OCI-LY1 (cell line): ENCODE measurements around the gene MICAL2.

ENCODE experiments used
- H2AFZ ChIP-seq: fragments of 200-600 bp; sonication (generic), shearing (Covaris generic); 2 replicates; pipeline ENCODE4 v1.6.0; 2014; ENCODE audit warnings: antibody characterized with exemption, mild to moderate bottlenecking, low read length
- H3F3A ChIP-seq: fragments of 200-600 bp; sonication (generic), shearing (Covaris generic); 2 replicates; pipeline ENCODE4 v1.6.0; 2014; ENCODE audit warnings: mild to moderate bottlenecking, antibody characterized with exemption, low read length, moderate library complexity; ENCODE audit not compliant: insufficient read depth
- H3K27ac ChIP-seq: fragments of 200-600 bp; sonication (generic); 2 replicates; pipeline ENCODE4 v1.5.1; 2014; ENCODE audit warnings: low read length, mixed run types, mild to moderate bottlenecking, low read depth; ENCODE audit not compliant: poor library complexity, severe bottlenecking
- H3K27me3 ChIP-seq: fragments of 200-600 bp; sonication (generic); 2 replicates; pipeline ENCODE4 v1.6.0; 2014; ENCODE audit warnings: antibody characterized with exemption, mild to moderate bottlenecking, low read length, moderate library complexity; ENCODE audit not compliant: insufficient read depth
- H3K36me3 ChIP-seq: fragments of 200-600 bp; sonication (generic); 2 replicates; pipeline ENCODE4 v1.6.1; 2014; ENCODE audit warnings: mild to moderate bottlenecking, antibody characterized with exemption, low read length, moderate library complexity, mixed read lengths; ENCODE audit not compliant: insufficient read depth
- H3K4me1 ChIP-seq: fragments of 200-600 bp; sonication (generic); 2 replicates; pipeline ENCODE4 v1.5.1; 2014; ENCODE audit warnings: mild to moderate bottlenecking, low read length, moderate library complexity; ENCODE audit not compliant: insufficient read depth, severe bottlenecking
- H3K4me2 ChIP-seq: fragments of 200-600 bp; sonication (generic), shearing (Covaris generic); 2 replicates; pipeline ENCODE4 v1.6.1; 2014; ENCODE audit warnings: low read length
- H3K4me3 ChIP-seq: fragments of 200-600 bp; sonication (generic); 2 replicates; pipeline ENCODE4 v1.5.1; 2014; ENCODE audit warnings: low read length, low read depth, mild to moderate bottlenecking, mixed read lengths; ENCODE audit not compliant: poor library complexity, severe bottlenecking
- H3K79me2 ChIP-seq: fragments of 200-600 bp; shearing (Covaris generic); 2 replicates; pipeline ENCODE4 v1.6.1; 2016; ENCODE audit warnings: mixed run types, low read length, mixed read lengths; ENCODE audit not compliant: insufficient read depth
- H3K9ac ChIP-seq: fragments of 200-600 bp; sonication (generic), shearing (Covaris generic); 2 replicates; pipeline ENCODE4 v1.6.1; 2014; ENCODE audit warnings: mild to moderate bottlenecking, low read length, mixed read lengths
- H3K9me2 ChIP-seq: fragments of 200-600 bp; sonication (generic), shearing (Covaris generic); 2 replicates; pipeline ENCODE4 v1.6.1; 2014; ENCODE audit warnings: low read depth, mild to moderate bottlenecking, low read length, mixed read lengths
- H3K9me3 ChIP-seq: fragments of 200-600 bp; shearing (Covaris generic); 2 replicates; pipeline ENCODE4 v1.6.1; 2014; ENCODE audit warnings: low read length, mixed read lengths
- H4K20me1 ChIP-seq: fragments of 200-600 bp; sonication (generic), shearing (Covaris generic); 2 replicates; pipeline ENCODE4 v1.6.0; 2016; ENCODE audit warnings: mild to moderate bottlenecking, low read length; ENCODE audit not compliant: insufficient read depth
- EZH2 ChIP-seq: fragments of 200-600 bp; sonication (generic), shearing (Covaris generic); IDR thresholded peaks from 2 replicates; pipeline ENCODE4 v1.8.0; 2017; ENCODE audit warnings: borderline replicate concordance, mixed run types, mild to moderate bottlenecking, antibody characterized with exemption, low read length, moderate library complexity, mixed read lengths
- TF ChIP-seq, protein P1 (sequence below): fragments of 200-600 bp; sonication (generic), shearing (Covaris generic); IDR thresholded peaks from 2 replicates; pipeline ENCODE4 v1.5.1; 2017; ENCODE audit warnings: mild to moderate bottlenecking, antibody characterized with exemption, low read length, moderate library complexity, mixed read lengths

The MICAL2 gene

DNA sequence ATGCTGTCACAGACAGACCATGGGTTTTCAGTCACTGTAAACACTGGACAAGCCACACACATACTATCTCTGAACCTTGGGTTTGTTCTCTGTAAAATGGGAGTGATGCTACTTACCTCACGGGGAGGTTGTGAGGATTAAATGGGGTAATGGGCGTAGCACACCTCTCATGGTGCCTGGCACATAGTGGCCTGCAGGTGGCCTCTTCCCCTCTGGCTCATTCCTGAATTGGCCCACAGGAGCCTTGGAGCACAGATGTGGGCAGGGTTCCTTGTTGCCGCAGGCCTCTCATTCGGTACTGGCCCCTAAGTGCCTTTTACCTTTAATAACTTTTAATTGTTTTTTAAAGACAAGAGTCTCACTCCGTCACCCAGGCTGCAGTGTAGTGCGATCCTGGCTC is 11.7 kb downstream of the MICAL2 start:
- Histone ChIP-seq H3K9me2 (no peaks in the 10 kb centered on the region), H2AFZ (no peak overlapping the region), H4K20me1 (no peaks in the 10 kb centered on the region), H3K4me1 (no peaks in the 10 kb centered on the region), H3K4me3 (no peak overlapping the region), H3F3A (no peaks in the 10 kb centered on the region), H3K4me2 (no peak overlapping the region), H3K27me3 (no peaks in the 10 kb centered on the region), H3K36me3 (no peaks in the 10 kb centered on the region), H3K9ac (no peak overlapping the region), H3K27ac (no peak overlapping the region), H3K79me2 (no peaks in the 10 kb centered on the region), H3K9me3 (no peaks in the 10 kb centered on the region)
- TF ChIP-seq, protein P1, sequence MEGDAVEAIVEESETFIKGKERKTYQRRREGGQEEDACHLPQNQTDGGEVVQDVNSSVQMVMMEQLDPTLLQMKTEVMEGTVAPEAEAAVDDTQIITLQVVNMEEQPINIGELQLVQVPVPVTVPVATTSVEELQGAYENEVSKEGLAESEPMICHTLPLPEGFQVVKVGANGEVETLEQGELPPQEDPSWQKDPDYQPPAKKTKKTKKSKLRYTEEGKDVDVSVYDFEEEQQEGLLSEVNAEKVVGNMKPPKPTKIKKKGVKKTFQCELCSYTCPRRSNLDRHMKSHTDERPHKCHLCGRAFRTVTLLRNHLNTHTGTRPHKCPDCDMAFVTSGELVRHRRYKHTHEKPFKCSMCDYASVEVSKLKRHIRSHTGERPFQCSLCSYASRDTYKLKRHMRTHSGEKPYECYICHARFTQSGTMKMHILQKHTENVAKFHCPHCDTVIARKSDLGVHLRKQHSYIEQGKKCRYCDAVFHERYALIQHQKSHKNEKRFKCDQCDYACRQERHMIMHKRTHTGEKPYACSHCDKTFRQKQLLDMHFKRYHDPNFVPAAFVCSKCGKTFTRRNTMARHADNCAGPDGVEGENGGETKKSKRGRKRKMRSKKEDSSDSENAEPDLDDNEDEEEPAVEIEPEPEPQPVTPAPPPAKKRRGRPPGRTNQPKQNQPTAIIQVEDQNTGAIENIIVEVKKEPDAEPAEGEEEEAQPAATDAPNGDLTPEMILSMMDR = peak; percentile 14; the same call in 1 of the 2 replicates
- TF ChIP-seq EZH2 = no peak

DNA sequence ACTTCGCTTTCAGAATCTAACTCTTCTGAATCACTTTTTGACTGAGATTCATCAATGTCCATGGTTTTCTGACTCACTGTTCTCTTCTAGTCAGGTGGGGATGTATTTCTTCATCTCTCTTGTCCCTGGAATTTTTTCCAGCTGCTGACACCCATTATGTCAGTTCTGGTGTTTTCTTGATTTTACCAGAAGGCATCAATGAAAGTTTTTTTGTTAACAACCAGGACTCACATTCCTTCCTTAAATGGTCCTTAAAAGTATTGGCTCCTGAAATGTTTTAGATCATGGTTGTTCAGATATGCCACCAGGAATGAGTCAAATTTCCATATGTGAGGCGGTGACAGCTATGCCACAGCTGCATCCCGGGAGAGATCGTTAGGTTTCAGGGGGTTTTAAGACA is 12.9 kb downstream of the MICAL2 start:
- no peak for TF ChIP-seq EZH2
- TF ChIP-seq, protein P1 = no peak
- Histone ChIP-seq H3K27ac (no peak overlapping the region), H4K20me1 (no peaks in the 10 kb centered on the region), H3F3A (no peaks in the 10 kb centered on the region), H2AFZ (no peak overlapping the region), H3K4me3 (no peak overlapping the region), H3K79me2 (no peaks in the 10 kb centered on the region), H3K9me2 (no peaks in the 10 kb centered on the region), H3K27me3 (no peaks in the 10 kb centered on the region), H3K4me1 (no peaks in the 10 kb centered on the region), H3K9ac (no peak overlapping the region), H3K4me2 (no peak overlapping the region), H3K9me3 (no peaks in the 10 kb centered on the region), H3K36me3 (no peaks in the 10 kb centered on the region)

DNA sequence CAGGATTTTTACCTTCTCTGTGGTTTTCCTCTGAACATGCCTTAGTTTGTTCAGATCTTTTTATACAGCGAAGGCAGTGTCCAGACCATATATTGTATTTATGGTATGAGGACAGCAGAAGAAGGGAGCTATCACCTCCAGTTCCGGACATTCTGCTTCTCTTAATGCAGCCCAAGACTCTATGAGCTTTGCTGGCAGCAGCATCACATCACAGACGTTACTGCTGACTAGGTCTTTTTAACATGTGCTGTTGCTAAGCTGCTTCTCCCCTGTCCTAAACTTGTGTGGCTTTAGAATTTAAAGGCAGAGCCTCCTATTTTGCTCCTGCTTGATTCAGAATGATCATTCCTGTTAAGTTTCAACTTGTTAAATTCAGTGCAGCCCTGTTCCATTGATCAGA is 13.4 kb downstream of the MICAL2 start:
- Histone ChIP-seq H3K27ac (no peak overlapping the region), H3K79me2 (no peaks in the 10 kb centered on the region), H3F3A (no peaks in the 10 kb centered on the region)

More for the DNA sequence above, 13.4 kb downstream of the MICAL2 start:
- Histone ChIP-seq H3K36me3 (no peaks in the 10 kb centered on the region), H3K9me2 (no peaks in the 10 kb centered on the region), H3K4me1 (no peaks in the 10 kb centered on the region), H3K4me3 (no peak overlapping the region), H3K4me2 (no peak overlapping the region), H4K20me1 (no peaks in the 10 kb centered on the region), H3K9me3 (no peaks in the 10 kb centered on the region), H2AFZ (no peak overlapping the region), H3K27me3 (no peaks in the 10 kb centered on the region), H3K9ac (no peak overlapping the region)
- TF ChIP-seq, protein P1 = no peak
- no peak for TF ChIP-seq EZH2
